MCF 10A (cell line): ENCODE measurements around the gene GDF15. TPM values are rescaled to one million over a fixed set of nuclear protein-coding genes. Genes with fewer than 3 reads are reported as not detected.

Source experiments
- BruUV-seq: library from RNA; stranded (reverse); fragments of 400-500 nt; replicated peaks from 2 replicates; lab custom pipeline; 2021; lab: Mats Ljungman, UMichigan
- CTCF ChIA-PET: fragments of 300-600 bp; sonication (Branson Sonifier 250); formaldehyde crosslinking; extraction: SDS; loops from one replicate; lab custom pipeline; 2021; ENCODE audit warnings: antibody characterized with exemption, inconsistent platforms; lab: Yijun Ruan, JAX
- POLR2A ChIA-PET: fragments of 300-600, 350-650 bp; sonication (Branson Sonifier 250); formaldehyde crosslinking; extraction: SDS; loops from one replicate; lab custom pipeline; 2020; ENCODE audit warnings: antibody characterized with exemption, inconsistent platforms; lab: Yijun Ruan, JAX
- DNase-seq: peaks from one replicate; pipeline ENCODE4 v3.0.0-alpha.2; 2018; ENCODE audit not compliant: unreplicated experiment
- H3K27ac Mint-ChIP-seq: one replicate; pipeline ENCODE4 v1.8.0; 2022; ENCODE audit warnings: mild to moderate bottlenecking, low read depth, mixed read lengths; ENCODE audit not compliant: unreplicated experiment
- H3K27me3 Mint-ChIP-seq: one replicate; pipeline ENCODE4 v1.8.0; 2022; ENCODE audit warnings: mixed read lengths; ENCODE audit not compliant: insufficient read depth, unreplicated experiment
- H3K36me3 Mint-ChIP-seq: one replicate; pipeline ENCODE4 v1.8.0; 2022; ENCODE audit warnings: mild to moderate bottlenecking, moderate library complexity, mixed read lengths; ENCODE audit not compliant: insufficient read depth, unreplicated experiment
- H3K4me1 Mint-ChIP-seq: one replicate; pipeline ENCODE4 v1.8.0; 2022; ENCODE audit warnings: mixed read lengths; ENCODE audit not compliant: insufficient read depth, unreplicated experiment
- H3K4me3 Mint-ChIP-seq: one replicate; pipeline ENCODE4 v1.8.0; 2022; ENCODE audit warnings: mild to moderate bottlenecking, moderate library complexity, mixed read lengths; ENCODE audit not compliant: unreplicated experiment
- H3K9me3 Mint-ChIP-seq: one replicate; pipeline ENCODE4 v1.8.0; 2022; ENCODE audit warnings: mixed read lengths; ENCODE audit not compliant: unreplicated experiment
- CTCF ChIP-seq: fragments of 200-600 bp; IDR thresholded peaks from one replicate; pipeline ENCODE4 v1.8.0; 2022; ENCODE audit warnings: antibody characterized with exemption, mild to moderate bottlenecking; ENCODE audit not compliant: unreplicated experiment
- intact Hi-C: fragments of 100-400 bp; cut with micrococcal nuclease; formaldehyde crosslinking; loops from 2 replicates; pipeline ENCODE4 v1.14.1; 2022
- total RNA-seq: library from RNA; stranded (reverse); gene quantifications from 2 replicates; pipeline ENCODE4 v1.2.3, GENCODE V29; 2022

Gene GDF15
- total RNA-seq, 1 experiment from 2014 or later, result 193 TPM

- ChIA-PET POLR2A (interaction anchor here (0.6 to 4.2 kb wide), 12 partner anchors 9 to 178 kb away, joined by 3 to 44 read pairs (median 4); partner anchors contain the start of genes GDF15, JUND, LSM4 and SSBP4), CTCF (interaction anchor here (0.6 to 2.9 kb wide), 9 partner anchors 15 to 46 kb away, joined by 3 to 20 read pairs (median 4); partner anchors contain the start of gene GDF15)
- DNase-seq, result peak; percentile 97
- peak overlapping the region; percentile 25 for H3K4me3 Mint-ChIP-seq
- H3K4me1 Mint-ChIP-seq, result peaks cover 19% of the 10 kb centered on the region
- H3K9me3 Mint-ChIP-seq, result no peaks in the 10 kb centered on the region
- intact Hi-C loops, result loop anchor here (1.0 kb wide), 1 partner anchor 9 kb away; no protein-coding TSS in a partner anchor
- H3K27ac Mint-ChIP-seq, result peak overlapping the region; percentile 97
- TF ChIP-seq CTCF, result no peak
- no peaks in the 10 kb centered on the region for H3K36me3 Mint-ChIP-seq
- no peaks in the 10 kb centered on the region for H3K27me3 Mint-ChIP-seq
- TSS peak; percentile 96 for BruUV-seq
Measured at GRCh38 chr19:18364826-18365528, 21.0 kb upstream of the GDF15 start.

GRCh38 chr19:18366021-18366435 lies 19.9 kb upstream of the GDF15 start:
- DNase-seq, result peak; percentile 47
- POLR2A ChIA-PET, result interaction anchor here (0.5 to 4.2 kb wide), 5 partner anchors 22 to 398 kb away, joined by 3 to 44 read pairs (median 4); partner anchors contain the start of genes GDF15, JUND and LSM4
- no peaks in the 10 kb centered on the region for H3K36me3 Mint-ChIP-seq
- intact Hi-C loops, result no loop called here
- TF ChIP-seq CTCF, result no peak
- H3K27me3 Mint-ChIP-seq, result no peaks in the 10 kb centered on the region
- peak overlapping the region; percentile 97 for H3K27ac Mint-ChIP-seq
- no TSS peak for BruUV-seq
- peaks cover 19% of the 10 kb centered on the region for H3K4me1 Mint-ChIP-seq
- no peak overlapping the region for H3K4me3 Mint-ChIP-seq
- no peaks in the 10 kb centered on the region for H3K9me3 Mint-ChIP-seq
- CTCF ChIA-PET, result interaction anchor here (0.7 to 1.7 kb wide), 7 partner anchors 16 to 199 kb away, joined by 3 to 7 read pairs (median 4); partner anchors contain the start of gene GDF15

GRCh38 chr19:18368504-18369222 lies 17.3 kb upstream of the GDF15 start:
- BruUV-seq, result no TSS peak
- intact Hi-C loops, result no loop called here
- TF ChIP-seq CTCF, result no peak
- no peak overlapping the region for H3K4me3 Mint-ChIP-seq
- peaks cover 24% of the 10 kb centered on the region for H3K4me1 Mint-ChIP-seq
- H3K27me3 Mint-ChIP-seq, result no peaks in the 10 kb centered on the region
- no peaks in the 10 kb centered on the region for H3K36me3 Mint-ChIP-seq
- POLR2A ChIA-PET, result interaction anchor here (1.0 kb wide), 1 partner anchor 17 kb away, joined by 3 read pairs; the partner anchor contains the start of gene GDF15
- H3K9me3 Mint-ChIP-seq, result no peaks in the 10 kb centered on the region
- no peak for DNase-seq
- peak overlapping the region; percentile 66 for H3K27ac Mint-ChIP-seq
- CTCF ChIA-PET, result interaction anchor here (0.7 to 1.0 kb wide), 2 partner anchors 19 to 21 kb away, joined by 3 to 6 read pairs; no protein-coding TSS in a partner anchor
